Dedifferentiated amniotic fluid mesenchymal stem cell (primary cell): ENCODE measurements around the gene KCTD6.

ENCODE experiments used
- DNase-seq: peaks from one replicate; pipeline ENCODE4 v3.0.0-alpha.2; 2016; ENCODE audit errors: extremely low spot score

KCTD6 gene

GRCh38 chr3:58491506-58492402 lies at the start of gene KCTD6:
Gene KCTD6 (plus strand): TSS chr3:58492096. CDS start chr3:58498756, 6,660 bp downstream.
- peak; percentile 85 for DNase-seq

GRCh38 chr3:58452176-58452575 lies 39.7 kb upstream of the KCTD6 start:
- no peak for DNase-seq

DNA sequence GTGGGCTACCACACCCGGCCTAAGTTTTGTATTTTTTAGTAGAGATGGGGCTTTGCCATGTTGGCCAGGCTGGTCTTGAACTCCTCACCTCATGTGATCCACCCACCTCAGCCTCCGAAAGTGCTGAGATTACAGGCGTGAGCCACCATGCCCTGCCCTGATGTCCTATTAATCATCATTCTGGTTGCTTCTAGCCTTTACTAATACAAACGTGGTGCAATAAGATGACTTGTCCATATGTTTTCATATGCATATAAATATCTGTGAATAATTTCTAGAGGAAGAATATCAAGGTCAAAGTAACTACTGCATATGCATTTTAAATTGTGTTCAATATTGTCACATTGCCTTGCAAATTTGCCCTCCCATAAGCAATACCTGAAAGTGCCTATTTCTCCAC lies 32.7 kb upstream of the KCTD6 start:
- DNase-seq = no peak

DNA sequence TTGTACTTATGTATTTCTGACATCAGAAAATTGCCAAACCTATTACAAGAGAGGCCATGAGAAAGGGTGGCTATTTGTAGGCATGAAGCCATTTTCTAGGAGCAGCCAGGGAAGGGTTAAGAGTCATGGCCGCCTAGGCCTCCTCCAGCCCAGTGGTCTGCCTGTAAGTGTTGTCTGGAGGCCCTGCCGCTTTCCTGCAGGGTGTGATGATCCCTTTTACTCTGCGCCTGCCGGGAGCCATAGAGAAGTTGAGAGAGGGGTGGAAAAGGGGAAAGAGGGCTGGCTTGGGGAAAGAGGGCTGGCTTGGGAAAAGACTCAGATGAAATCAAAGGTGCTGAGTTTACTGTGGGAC lies 29.1 kb upstream of the KCTD6 start:
- no peak for DNase-seq

DNA sequence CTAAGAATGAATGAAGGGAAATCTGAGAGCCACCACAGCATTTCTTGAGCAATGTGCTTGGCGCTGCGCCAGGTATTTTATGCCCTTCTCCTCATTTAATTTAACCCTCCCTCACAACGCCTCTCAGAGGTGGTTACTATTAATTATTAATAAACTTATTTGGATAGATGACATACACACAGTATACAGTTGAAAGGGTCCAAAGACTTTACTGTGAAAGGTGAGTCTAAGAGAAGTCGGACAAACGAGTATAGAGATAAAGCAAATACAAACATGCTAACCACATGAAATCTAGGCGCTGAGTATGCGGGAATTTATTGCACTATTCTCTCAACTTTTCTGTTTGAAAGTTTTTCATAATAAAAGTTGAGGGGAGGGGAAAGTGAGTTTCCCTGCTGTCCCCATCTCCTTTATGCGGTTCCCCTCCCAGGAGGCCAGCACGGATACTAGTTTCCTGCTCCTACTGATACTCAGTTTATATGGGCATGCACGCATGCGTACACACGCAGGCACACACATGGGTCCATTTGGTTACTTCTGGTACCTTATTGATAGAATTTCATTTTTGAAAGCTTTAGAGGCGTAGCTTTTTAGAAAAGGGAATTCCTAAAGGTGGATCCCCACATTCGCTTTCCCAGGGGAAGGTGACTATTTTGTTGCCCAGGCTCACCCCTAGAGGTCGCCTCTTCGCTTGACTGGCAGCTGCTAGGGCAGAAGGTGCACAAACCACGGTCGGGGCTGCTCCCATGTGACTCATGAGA lies 28.5 kb upstream of the KCTD6 start:
- DNase-seq = peak; percentile 34

- no peak for DNase-seq
These were observed 28.0 kb upstream of the KCTD6 start for GRCh38 chr3:58463942-58464271.

DNA sequence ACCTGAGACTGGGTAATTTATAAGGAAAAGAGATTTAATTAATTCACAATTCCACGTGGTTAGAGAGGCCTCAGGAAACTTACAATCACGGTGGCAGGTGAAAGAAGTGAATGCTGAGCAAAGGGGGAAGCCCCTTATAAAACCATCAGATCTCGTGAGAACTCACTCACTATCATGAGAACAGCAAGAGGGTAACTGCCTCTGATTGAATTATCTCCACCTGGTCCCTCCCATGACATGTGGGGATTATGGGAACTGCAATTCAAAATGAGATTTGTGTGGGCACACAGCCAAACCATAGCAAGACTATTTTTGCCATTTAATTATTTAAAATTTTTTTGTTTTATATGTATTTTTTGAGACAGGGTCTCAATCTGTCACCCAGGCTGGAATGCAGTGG lies 27.0 kb upstream of the KCTD6 start:
- DNase-seq = no peak

GRCh38 chr3:58466899-58467563 lies 24.9 kb upstream of the KCTD6 start:
- no peak for DNase-seq

DNA sequence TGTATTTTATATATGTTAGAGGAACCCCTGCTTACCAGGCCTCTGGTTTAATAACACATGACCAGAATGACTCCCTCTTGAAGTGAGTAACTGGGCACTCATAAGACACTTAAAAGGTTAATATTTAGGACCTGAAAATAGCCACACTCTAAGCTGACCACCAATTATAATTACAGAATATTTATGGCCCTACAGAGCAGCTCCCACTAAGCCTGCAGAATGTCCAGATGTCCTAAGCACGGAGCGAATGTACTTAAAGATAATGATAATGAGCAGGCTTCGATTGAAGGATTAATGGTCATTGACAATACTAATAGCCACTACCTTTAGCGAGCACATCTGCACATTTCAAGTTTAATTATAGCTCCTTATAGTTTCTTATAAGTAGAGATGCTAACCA lies 22.8 kb upstream of the KCTD6 start:
- DNase-seq = no peak

GRCh38 chr3:58470363-58471024 lies 21.4 kb upstream of the KCTD6 start:
- no peak for DNase-seq

GRCh38 chr3:58471025-58471887 lies 20.6 kb upstream of the KCTD6 start:
- DNase-seq = peak; percentile 63

DNA sequence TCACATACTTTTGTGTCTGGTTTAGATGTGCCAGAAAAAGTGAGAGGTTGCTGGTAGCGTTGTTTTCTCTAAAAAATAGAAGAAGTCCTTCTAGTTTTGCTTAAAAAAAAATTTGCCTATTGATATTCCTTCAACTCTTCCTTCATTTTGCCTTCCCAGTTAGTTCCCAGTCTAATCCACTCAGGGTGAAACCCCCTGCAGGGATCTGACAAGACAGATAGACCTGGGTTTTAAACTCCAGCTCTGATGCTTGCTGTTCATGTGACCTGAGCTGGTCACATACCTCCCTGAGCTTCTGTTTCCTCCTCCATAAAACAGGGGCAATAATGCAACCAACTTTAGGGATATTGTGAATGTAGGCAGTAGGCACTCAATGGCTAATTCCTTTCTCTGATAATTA lies 18.6 kb upstream of the KCTD6 start:
- no peak for DNase-seq

- DNase-seq = no peak
These were observed 17.5 kb upstream of the KCTD6 start for GRCh38 chr3:58474348-58474911.

GRCh38 chr3:58474967-58475578 lies 16.8 kb upstream of the KCTD6 start:
- DNase-seq = no peak

- no peak for DNase-seq
These were observed 13.1 kb upstream of the KCTD6 start for GRCh38 chr3:58478781-58479180.

DNA sequence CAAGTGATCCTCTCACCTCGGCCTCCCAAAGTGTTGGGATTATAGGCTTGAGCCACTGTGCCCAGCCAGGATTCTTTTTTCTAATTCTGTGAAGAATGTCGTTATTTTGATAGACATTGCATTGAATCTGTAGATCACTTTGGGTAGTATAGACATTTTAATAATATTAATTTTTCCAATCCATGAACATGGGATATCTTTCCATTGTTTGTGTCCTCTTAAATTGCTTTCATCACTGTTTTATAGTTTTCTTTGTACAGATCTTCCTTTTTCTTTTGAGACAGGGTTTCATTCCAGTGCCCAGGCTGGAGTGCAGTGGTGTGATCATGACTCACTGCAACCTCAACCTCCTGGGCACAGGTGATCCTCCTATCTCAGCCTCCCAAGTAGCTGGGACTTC lies 11.6 kb upstream of the KCTD6 start:
- DNase-seq = no peak

- no peak for DNase-seq
These were observed 8.8 kb upstream of the KCTD6 start for GRCh38 chr3:58482917-58483636.

DNA sequence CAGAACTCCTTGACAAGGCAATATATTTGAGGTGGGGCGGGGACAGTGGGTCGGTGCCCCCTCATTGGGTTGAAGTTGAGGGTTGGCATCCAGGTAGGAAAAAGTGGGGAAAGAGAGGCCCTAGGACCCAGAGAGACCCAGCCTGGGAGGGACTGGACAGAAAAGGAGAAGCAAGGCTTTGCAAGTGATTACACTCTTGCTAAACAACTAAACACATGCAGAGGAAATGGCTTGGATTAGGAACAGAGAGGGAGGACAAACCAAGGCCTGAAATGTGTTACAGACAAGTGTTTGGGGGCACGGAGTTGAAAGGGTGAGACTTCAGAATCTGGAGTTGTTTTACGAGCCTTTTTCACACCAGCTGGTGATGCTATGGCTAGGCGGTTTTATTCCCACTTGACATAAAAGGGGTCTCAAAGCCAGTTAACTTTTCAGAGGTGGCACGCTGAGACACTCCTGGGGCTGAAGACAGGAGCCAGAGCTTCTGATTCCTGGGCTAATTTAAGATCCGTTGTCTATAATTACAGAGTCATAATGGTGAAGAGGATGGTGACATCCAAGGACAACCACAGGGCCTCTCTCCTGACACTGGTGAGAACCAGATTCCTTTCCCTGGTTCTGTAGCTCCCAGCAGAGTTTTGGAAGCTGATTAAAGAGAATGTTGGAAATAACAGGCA lies 7.7 kb upstream of the KCTD6 start:
- DNase-seq = no peak

DNA sequence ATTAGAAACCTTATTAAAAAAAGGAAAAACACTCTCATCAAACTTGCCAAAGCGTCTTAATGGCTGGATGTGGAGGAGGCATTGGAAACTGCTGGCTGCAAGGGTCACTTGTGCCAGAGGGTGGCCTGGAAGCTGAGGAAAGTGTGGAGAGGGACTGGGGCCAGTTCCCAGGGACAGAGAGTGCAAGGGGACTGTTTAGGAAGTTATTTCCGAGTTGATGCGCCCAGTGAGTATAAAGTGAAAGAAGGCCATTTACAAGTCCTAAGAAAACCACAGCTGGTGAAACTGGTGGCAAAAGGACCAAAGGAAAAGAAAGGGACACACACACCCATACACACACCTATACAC lies 7.2 kb upstream of the KCTD6 start:
- DNase-seq = no peak
